ENCODE measurements around the gene CHST15. TPM values are rescaled to one million over a fixed set of nuclear protein-coding genes. Genes with fewer than 3 reads are reported as not detected.

Gene CHST15
- polyA plus RNA-seq, 1 donor from 2014 or later: 0.79 TPM

- H2AFZ ChIP-seq (ENCODE audit: low read depth, low read length): no peak overlapping the region
- H3K36me3 ChIP-seq (ENCODE audit: insufficient read depth, low read length): no peaks in the 10 kb centered on the region
- H3K4me3 ChIP-seq (ENCODE audit: low read length): no peak overlapping the region
- no peak overlapping the region for H3K9ac ChIP-seq (ENCODE audit: low read length)
- no peaks in the 10 kb centered on the region for H3K79me2 ChIP-seq (replicated peaks; ENCODE audit: insufficient read depth, low read length)
- H4K20me1 ChIP-seq (ENCODE audit: insufficient read depth): no peaks in the 10 kb centered on the region
- no peaks in the 10 kb centered on the region for H3K27me3 ChIP-seq (ENCODE audit: insufficient read depth, low read depth, low read length)
- TF ChIP-seq REST (IDR thresholded peaks at IDR 0.05; ENCODE audit: borderline replicate concordance): no peak
- no peak for TF ChIP-seq EP300 (conservative IDR thresholded peaks at IDR 0.05; ENCODE audit: poor library complexity, severe bottlenecking)
- TF ChIP-seq SMC3 (conservative IDR thresholded peaks at IDR 0.05; ENCODE audit: poor library complexity): no peak
- no peak for TF ChIP-seq MXI1 (conservative IDR thresholded peaks at IDR 0.05; ENCODE audit: poor library complexity, severe bottlenecking)
- no peak for TF ChIP-seq RAD21 (conservative IDR thresholded peaks at IDR 0.05)
- no peak for TF ChIP-seq TAF1 (IDR thresholded peaks at IDR 0.05; ENCODE audit: low read depth)
- no peak for TF ChIP-seq EZH2 (IDR thresholded peaks at IDR 0.05; ENCODE audit: borderline replicate concordance, insufficient read depth, low read length, poor library complexity, severe bottlenecking)
- TF ChIP-seq POLR2AphosphoS5 (IDR thresholded peaks at IDR 0.05): no peak
- TF ChIP-seq CTCF (IDR thresholded peaks at IDR 0.05; ENCODE audit: poor library complexity, severe bottlenecking): no peak
- H3K27ac ChIP-seq (ENCODE audit: low read length): no peak overlapping the region
- H3F3A ChIP-seq (ENCODE audit: insufficient read depth, low read length, poor library complexity, severe bottlenecking): no peaks in the 10 kb centered on the region
- H3K9me2 ChIP-seq (ENCODE audit: insufficient read depth, low read length): no peaks in the 10 kb centered on the region
- H3K4me2 ChIP-seq (ENCODE audit: low read length): no peak overlapping the region
- no peaks in the 10 kb centered on the region for H3K9me3 ChIP-seq (ENCODE audit: low read length)
Measured at GRCh38 chr10:124127563-124127962, 34.2 kb upstream of the CHST15 start.

- Histone ChIP-seq H3K9me3 (ENCODE audit: low read length) (no peaks in the 10 kb centered on the region), H3K4me3 (ENCODE audit: low read length) (no peak overlapping the region), H3K27ac (ENCODE audit: low read length) (no peak overlapping the region), H3K27me3 (ENCODE audit: insufficient read depth, low read depth, low read length) (no peaks in the 10 kb centered on the region), H3K9me2 (ENCODE audit: insufficient read depth, low read length) (no peaks in the 10 kb centered on the region), H4K20me1 (ENCODE audit: insufficient read depth) (no peaks in the 10 kb centered on the region), H2AFZ (ENCODE audit: low read depth, low read length) (no peak overlapping the region), H3K9ac (ENCODE audit: low read length) (no peak overlapping the region), H3K36me3 (ENCODE audit: insufficient read depth, low read length) (no peaks in the 10 kb centered on the region), H3K4me2 (ENCODE audit: low read length) (no peak overlapping the region), H3F3A (ENCODE audit: insufficient read depth, low read length, poor library complexity, severe bottlenecking) (no peaks in the 10 kb centered on the region), H3K79me2 (replicated peaks; ENCODE audit: insufficient read depth, low read length) (no peaks in the 10 kb centered on the region)
- no peak for TF ChIP-seq SMC3 (conservative IDR thresholded peaks at IDR 0.05; ENCODE audit: poor library complexity)
- TF ChIP-seq RAD21 (conservative IDR thresholded peaks at IDR 0.05): no peak
- no peak for TF ChIP-seq MXI1 (conservative IDR thresholded peaks at IDR 0.05; ENCODE audit: poor library complexity, severe bottlenecking)
- no peak for TF ChIP-seq POLR2AphosphoS5 (IDR thresholded peaks at IDR 0.05)
- TF ChIP-seq CTCF (IDR thresholded peaks at IDR 0.05; ENCODE audit: poor library complexity, severe bottlenecking): no peak
- TF ChIP-seq TAF1 (IDR thresholded peaks at IDR 0.05; ENCODE audit: low read depth): no peak
- TF ChIP-seq EZH2 (IDR thresholded peaks at IDR 0.05; ENCODE audit: borderline replicate concordance, insufficient read depth, low read length, poor library complexity, severe bottlenecking): no peak
- TF ChIP-seq EP300 (conservative IDR thresholded peaks at IDR 0.05; ENCODE audit: poor library complexity, severe bottlenecking): no peak
- TF ChIP-seq REST (IDR thresholded peaks at IDR 0.05; ENCODE audit: borderline replicate concordance): no peak
Measured at GRCh38 chr10:124126983-124127385, 33.6 kb upstream of the CHST15 start.
